Stimulated activated naive CD4-positive, alpha-beta T cell (primary cell): ENCODE measurements around the gene AKAP6.

Source experiments
- DNase-seq, 6 experiments: peaks; one replicate each; lab custom pipeline; 2025; lab: John Stamatoyannopoulos, UW

The AKAP6 gene

GRCh38 chr14:32821964-32822653, 493.0 kb downstream of the AKAP6 start:
- no peak for DNase-seq

GRCh38 chr14:32823706-32824105, 494.6 kb downstream of the AKAP6 start:
- no peak for DNase-seq

GRCh38 chr14:32824195-32824594, 495.1 kb downstream of the AKAP6 start:
- no peak for DNase-seq

GRCh38 chr14:32825058-32825457, 496.0 kb downstream of the AKAP6 start:
- DNase-seq, result no peak

- DNase-seq, result no peak
Observed at GRCh38 chr14:32826404-32827082, 497.4 kb downstream of the AKAP6 start.

- DNase-seq, result no peak
Observed at GRCh38 chr14:32827514-32827913, 498.4 kb downstream of the AKAP6 start.

- DNase-seq, result no peak
Observed at GRCh38 chr14:32835924-32836323, 506.8 kb downstream of the AKAP6 start.

- no peak for DNase-seq
Observed at GRCh38 chr14:32841698-32842097, 512.6 kb downstream of the AKAP6 start.

- no peak for DNase-seq
Observed at GRCh38 chr14:32846821-32847365, 517.8 kb downstream of the AKAP6 start.

- no peak for DNase-seq
Observed at GRCh38 chr14:32847867-32848266, 518.8 kb downstream of the AKAP6 start.

GRCh38 chr14:32865827-32866376, 536.8 kb downstream of the AKAP6 start:
- DNase-seq, result no peak

- DNase-seq, result no peak
Observed at GRCh38 chr14:32883188-32883587, 554.1 kb downstream of the AKAP6 start.
